A673 (cell line): ENCODE data around the gene ZMPSTE24.

Source experiments
- EZH2 ChIP-seq: fragments of 200-600 bp; sonication (generic); IDR thresholded peaks from 2 replicates; pipeline ENCODE4 v1.6.1; 2017; ENCODE audit warnings: borderline replicate concordance, low read depth, mild to moderate bottlenecking, mixed read lengths, antibody characterized with exemption, low read length; ENCODE audit not compliant: poor library complexity, severe bottlenecking
- TF ChIP-seq, protein P1 (sequence below): fragments of 300-800, 200-600 bp; sonication (generic); conservative IDR thresholded peaks from 2 replicates; pipeline ENCODE4 v1.5.1; 2017; ENCODE audit warnings: low read depth, mild to moderate bottlenecking, antibody characterized with exemption, low read length, moderate library complexity, mixed read lengths

DNA sequence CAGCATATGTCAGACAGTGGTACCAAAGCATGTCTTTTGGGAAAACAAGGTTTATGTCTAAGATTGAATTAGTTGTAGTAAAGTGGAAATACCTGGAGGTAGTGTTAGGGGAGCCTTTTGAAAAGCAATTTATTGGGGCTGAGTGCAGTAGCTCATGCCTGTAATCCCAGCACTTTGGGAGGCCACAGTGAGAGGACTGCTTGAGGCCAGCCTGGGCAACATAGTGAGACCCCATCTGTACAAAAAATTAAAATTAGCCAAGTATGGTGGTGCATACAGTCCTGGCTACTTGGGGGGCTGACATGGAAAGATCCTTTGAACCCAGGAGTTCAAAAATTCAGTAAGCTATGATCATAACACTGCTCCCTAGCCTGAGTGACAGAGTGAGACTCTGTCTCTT is 7.3 kb downstream of the ZMPSTE24 start:
- no peak for TF ChIP-seq EZH2
- TF ChIP-seq, protein P1, sequence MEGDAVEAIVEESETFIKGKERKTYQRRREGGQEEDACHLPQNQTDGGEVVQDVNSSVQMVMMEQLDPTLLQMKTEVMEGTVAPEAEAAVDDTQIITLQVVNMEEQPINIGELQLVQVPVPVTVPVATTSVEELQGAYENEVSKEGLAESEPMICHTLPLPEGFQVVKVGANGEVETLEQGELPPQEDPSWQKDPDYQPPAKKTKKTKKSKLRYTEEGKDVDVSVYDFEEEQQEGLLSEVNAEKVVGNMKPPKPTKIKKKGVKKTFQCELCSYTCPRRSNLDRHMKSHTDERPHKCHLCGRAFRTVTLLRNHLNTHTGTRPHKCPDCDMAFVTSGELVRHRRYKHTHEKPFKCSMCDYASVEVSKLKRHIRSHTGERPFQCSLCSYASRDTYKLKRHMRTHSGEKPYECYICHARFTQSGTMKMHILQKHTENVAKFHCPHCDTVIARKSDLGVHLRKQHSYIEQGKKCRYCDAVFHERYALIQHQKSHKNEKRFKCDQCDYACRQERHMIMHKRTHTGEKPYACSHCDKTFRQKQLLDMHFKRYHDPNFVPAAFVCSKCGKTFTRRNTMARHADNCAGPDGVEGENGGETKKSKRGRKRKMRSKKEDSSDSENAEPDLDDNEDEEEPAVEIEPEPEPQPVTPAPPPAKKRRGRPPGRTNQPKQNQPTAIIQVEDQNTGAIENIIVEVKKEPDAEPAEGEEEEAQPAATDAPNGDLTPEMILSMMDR: no peak
